HUES64 (cell line): ENCODE measurements around the gene NFKB1. TPM values are rescaled to one million over a fixed set of nuclear protein-coding genes. Genes with fewer than 3 reads are reported as not detected.

Source experiments
- H3K27ac ChIP-seq: 2 replicates; pipeline ENCODE4 v1.7.0; 2013; ENCODE audit warnings: low read depth, low read length, inconsistent platforms
- H3K27me3 ChIP-seq: 2 replicates; pipeline ENCODE4 v1.6.1; 2013; ENCODE audit warnings: mild to moderate bottlenecking, low read length; ENCODE audit not compliant: insufficient read depth
- H3K36me3 ChIP-seq: 2 replicates; pipeline ENCODE4 v1.6.1; 2013; ENCODE audit warnings: mild to moderate bottlenecking, low read length; ENCODE audit not compliant: insufficient read depth
- H3K4me1 ChIP-seq: 2 replicates; pipeline ENCODE4 v1.6.1; 2013; ENCODE audit warnings: mild to moderate bottlenecking, low read length, moderate library complexity; ENCODE audit not compliant: insufficient read depth
- H3K4me3 ChIP-seq: 2 replicates; pipeline ENCODE4 v1.5.1; 2013; ENCODE audit warnings: mild to moderate bottlenecking, low read length, moderate library complexity
- H3K9ac ChIP-seq: 2 replicates; pipeline ENCODE4 v1.6.1; 2013; ENCODE audit warnings: mild to moderate bottlenecking, low read depth, low read length
- H3K9me3 ChIP-seq: 2 replicates; pipeline ENCODE4 v1.6.1; 2013; ENCODE audit warnings: low read depth, low read length; ENCODE audit not compliant: insufficient read depth
- WGBS: fragments of 150-250, 120-280 bp; methylation state at CpG from one replicate; pipeline ENCODE4 v1.1.7; 2013; ENCODE audit warnings: missing lambda C conversion rate; 5-methylcytosine and 5-hydroxymethylcytosine counted together
- polyA plus RNA-seq, 2 experiments: library from polyadenylated mRNA; stranded (reverse); fragments of 50-300 nt; gene quantifications; one replicate each; pipeline ENCODE4 v1.2.3, GENCODE V29; 2013

NFKB1 gene, protein sequence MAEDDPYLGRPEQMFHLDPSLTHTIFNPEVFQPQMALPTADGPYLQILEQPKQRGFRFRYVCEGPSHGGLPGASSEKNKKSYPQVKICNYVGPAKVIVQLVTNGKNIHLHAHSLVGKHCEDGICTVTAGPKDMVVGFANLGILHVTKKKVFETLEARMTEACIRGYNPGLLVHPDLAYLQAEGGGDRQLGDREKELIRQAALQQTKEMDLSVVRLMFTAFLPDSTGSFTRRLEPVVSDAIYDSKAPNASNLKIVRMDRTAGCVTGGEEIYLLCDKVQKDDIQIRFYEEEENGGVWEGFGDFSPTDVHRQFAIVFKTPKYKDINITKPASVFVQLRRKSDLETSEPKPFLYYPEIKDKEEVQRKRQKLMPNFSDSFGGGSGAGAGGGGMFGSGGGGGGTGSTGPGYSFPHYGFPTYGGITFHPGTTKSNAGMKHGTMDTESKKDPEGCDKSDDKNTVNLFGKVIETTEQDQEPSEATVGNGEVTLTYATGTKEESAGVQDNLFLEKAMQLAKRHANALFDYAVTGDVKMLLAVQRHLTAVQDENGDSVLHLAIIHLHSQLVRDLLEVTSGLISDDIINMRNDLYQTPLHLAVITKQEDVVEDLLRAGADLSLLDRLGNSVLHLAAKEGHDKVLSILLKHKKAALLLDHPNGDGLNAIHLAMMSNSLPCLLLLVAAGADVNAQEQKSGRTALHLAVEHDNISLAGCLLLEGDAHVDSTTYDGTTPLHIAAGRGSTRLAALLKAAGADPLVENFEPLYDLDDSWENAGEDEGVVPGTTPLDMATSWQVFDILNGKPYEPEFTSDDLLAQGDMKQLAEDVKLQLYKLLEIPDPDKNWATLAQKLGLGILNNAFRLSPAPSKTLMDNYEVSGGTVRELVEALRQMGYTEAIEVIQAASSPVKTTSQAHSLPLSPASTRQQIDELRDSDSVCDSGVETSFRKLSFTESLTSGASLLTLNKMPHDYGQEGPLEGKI
- 3.9 TPM for polyA plus RNA-seq (2013, experiment 1 of 2)
- 5.6 TPM for polyA plus RNA-seq (2013, experiment 2 of 2)

- H3K4me1 ChIP-seq = peaks cover 6% of the 10 kb centered on the region; the same call in 1 of the 2 replicates
Measured at GRCh38 chr4:102500696-102501446, at the start of gene NFKB1. TSS of gene NFKB1 (plus strand) at chr4:102501359. CDS start at chr4:102525519, 24,160 bp downstream.

GRCh38 chr4:102452854-102453253 lies 48.3 kb upstream of the NFKB1 start:
- Histone ChIP-seq H3K4me3 (no peak overlapping the region), H3K27me3 (no peaks in the 10 kb centered on the region), H3K4me1 (no peaks in the 10 kb centered on the region), H3K9ac (no peak overlapping the region), H3K9me3 (no peaks in the 10 kb centered on the region), H3K27ac (no peak overlapping the region), H3K36me3 (no peaks in the 10 kb centered on the region)
- WGBS = 100% methylated on average over 1 of the region's 1 CpG

More at GRCh38 chr4:102500696-102501446, at the start of gene NFKB1:
- no peak within 1 kb of the TSS for H3K27ac ChIP-seq
- peaks cover 12% of the 10 kb centered on the region for H3K27me3 ChIP-seq
- WGBS = 4% methylated on average over 63 of the region's 63 CpGs
- peak within 1 kb of the TSS; percentile 72 for H3K9ac ChIP-seq
- H3K36me3 ChIP-seq = no peaks in the 10 kb centered on the region
- H3K4me3 ChIP-seq = peak within 1 kb of the TSS; percentile 83
- H3K9me3 ChIP-seq = no peaks in the 10 kb centered on the region

DNA sequence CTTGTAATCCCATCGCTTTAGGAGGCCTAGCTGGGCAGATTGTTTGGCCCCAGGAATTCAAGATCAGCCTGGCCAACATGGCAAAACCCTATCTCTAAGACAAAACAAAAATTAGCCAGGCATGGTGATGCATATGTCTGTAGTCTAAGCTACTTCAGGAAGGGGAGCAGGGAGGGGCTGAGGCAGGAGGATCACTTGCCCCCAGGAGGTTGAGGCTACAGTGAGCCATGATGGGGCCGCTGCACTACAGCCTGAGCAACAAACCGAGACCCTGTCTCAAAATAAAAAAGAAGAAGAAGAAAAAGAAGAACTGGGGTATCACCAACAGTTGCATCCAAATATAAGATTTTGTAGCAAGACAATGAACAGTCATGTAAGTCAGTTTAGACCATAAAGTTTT lies 47.3 kb upstream of the NFKB1 start:
- Histone ChIP-seq H3K9ac (no peak overlapping the region), H3K9me3 (no peaks in the 10 kb centered on the region), H3K27ac (no peak overlapping the region), H3K4me1 (no peaks in the 10 kb centered on the region), H3K27me3 (no peaks in the 10 kb centered on the region), H3K36me3 (no peaks in the 10 kb centered on the region), H3K4me3 (no peak overlapping the region)
- 94% methylated on average over 3 of the region's 3 CpGs for WGBS

- H3K4me1 ChIP-seq = no peaks in the 10 kb centered on the region
- H3K36me3 ChIP-seq = no peaks in the 10 kb centered on the region
- no CpG with 5 or more reads among the region's 1 CpG for WGBS
- no peak overlapping the region for H3K9ac ChIP-seq
- H3K27ac ChIP-seq = no peak overlapping the region
- no peak overlapping the region for H3K4me3 ChIP-seq
- no peaks in the 10 kb centered on the region for H3K9me3 ChIP-seq
- no peaks in the 10 kb centered on the region for H3K27me3 ChIP-seq
Measured at GRCh38 chr4:102454268-102454667, 46.9 kb upstream of the NFKB1 start.

DNA sequence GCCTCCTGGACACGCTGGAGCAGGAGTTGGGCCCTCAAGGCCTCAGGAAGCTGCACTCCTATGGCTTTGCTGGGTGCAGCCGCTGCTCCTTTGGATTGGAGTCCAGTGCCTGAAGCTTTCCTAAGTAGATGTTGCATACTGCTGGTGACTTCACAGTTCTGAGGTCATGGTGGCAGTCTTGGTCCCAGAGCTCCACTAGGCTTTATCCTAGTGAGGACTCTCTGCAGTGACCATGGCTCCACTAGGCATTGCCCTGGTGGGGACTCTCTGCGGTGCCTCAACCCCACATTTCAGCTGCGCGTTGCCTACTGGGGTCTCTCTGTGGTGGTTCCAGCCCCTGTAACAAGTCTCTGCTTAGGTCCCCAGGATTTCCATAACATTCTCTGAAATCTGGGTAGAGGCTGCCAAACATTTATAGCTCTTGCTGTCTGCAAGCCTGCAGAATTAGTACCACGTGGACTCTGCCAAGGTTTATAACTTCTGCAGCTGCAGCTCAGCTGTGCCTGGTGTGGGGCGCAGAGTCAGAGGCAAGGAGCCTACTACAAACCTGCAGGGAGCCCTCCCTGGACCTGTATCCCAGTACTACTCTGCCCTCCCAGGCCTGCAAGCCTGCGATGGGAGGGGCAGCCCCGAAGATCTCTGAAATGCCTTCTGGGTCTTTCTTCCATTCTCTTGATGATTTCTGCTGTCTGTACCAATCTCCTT lies 46.0 kb upstream of the NFKB1 start:
- WGBS = 88% methylated on average over 9 of the region's 9 CpGs
- Histone ChIP-seq H3K4me3 (no peak overlapping the region), H3K9ac (no peak overlapping the region), H3K27me3 (no peaks in the 10 kb centered on the region), H3K9me3 (no peaks in the 10 kb centered on the region), H3K4me1 (no peaks in the 10 kb centered on the region), H3K36me3 (no peaks in the 10 kb centered on the region), H3K27ac (no peak overlapping the region)

DNA sequence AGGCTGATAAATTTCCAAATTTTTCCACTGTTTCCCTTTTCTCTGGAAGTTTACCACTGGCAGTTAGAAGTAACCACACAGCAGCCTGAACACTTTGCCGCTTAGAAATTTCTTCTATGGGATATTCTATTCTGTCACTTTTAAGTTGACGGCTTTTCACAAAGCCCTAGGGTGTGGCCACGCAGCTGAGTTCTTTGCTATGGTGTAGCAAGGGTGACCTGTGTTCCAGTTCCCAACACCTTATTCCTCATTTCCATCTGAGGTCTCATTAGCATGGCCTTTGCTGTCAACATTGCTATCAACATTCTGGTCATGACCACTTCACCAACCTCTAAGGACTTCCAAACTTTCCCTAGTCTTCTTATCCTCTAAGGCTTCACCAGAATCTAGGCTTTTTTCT lies 45.4 kb upstream of the NFKB1 start:
- no peaks in the 10 kb centered on the region for H3K27me3 ChIP-seq
- H3K36me3 ChIP-seq = no peaks in the 10 kb centered on the region
- H3K4me3 ChIP-seq = no peak overlapping the region
- H3K9me3 ChIP-seq = no peaks in the 10 kb centered on the region
- H3K27ac ChIP-seq = no peak overlapping the region
- H3K4me1 ChIP-seq = no peaks in the 10 kb centered on the region
- WGBS = 87% methylated on average over 3 of the region's 3 CpGs
- no peak overlapping the region for H3K9ac ChIP-seq

GRCh38 chr4:102466298-102466697 lies 34.9 kb upstream of the NFKB1 start:
- Histone ChIP-seq H3K4me3 (no peak overlapping the region), H3K36me3 (no peaks in the 10 kb centered on the region), H3K9me3 (no peaks in the 10 kb centered on the region), H3K27ac (no peak overlapping the region), H3K27me3 (no peaks in the 10 kb centered on the region), H3K9ac (no peak overlapping the region), H3K4me1 (no peaks in the 10 kb centered on the region)
- 97% methylated on average over 1 of the region's 2 CpGs for WGBS

DNA sequence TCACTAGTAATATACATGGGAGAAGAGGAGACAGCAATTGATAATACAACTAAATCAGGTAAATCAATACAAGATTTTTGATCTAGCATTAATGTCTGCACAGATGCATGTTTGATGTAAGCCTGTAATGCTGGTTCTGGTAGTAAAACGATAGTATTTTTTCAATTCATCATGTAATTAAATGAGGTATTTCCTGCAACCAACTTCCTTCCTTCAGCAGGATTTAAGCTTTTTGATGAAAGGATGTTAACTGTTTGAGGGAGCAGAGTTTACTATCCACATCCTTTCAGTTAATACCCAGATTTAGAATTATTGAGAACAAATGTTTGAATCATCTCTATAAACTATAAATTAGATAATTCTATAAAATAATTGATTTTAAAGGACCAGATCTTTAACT lies 31.4 kb upstream of the NFKB1 start:
- H3K4me3 ChIP-seq = no peak overlapping the region
- no peak overlapping the region for H3K9ac ChIP-seq
- H3K4me1 ChIP-seq = peaks cover 4% of the 10 kb centered on the region; the same call in 1 of the 2 replicates
- no peaks in the 10 kb centered on the region for H3K9me3 ChIP-seq
- H3K36me3 ChIP-seq = no peaks in the 10 kb centered on the region
- no CpG with 5 or more reads among the region's 1 CpG for WGBS
- H3K27ac ChIP-seq = no peak overlapping the region
- H3K27me3 ChIP-seq = no peaks in the 10 kb centered on the region

DNA sequence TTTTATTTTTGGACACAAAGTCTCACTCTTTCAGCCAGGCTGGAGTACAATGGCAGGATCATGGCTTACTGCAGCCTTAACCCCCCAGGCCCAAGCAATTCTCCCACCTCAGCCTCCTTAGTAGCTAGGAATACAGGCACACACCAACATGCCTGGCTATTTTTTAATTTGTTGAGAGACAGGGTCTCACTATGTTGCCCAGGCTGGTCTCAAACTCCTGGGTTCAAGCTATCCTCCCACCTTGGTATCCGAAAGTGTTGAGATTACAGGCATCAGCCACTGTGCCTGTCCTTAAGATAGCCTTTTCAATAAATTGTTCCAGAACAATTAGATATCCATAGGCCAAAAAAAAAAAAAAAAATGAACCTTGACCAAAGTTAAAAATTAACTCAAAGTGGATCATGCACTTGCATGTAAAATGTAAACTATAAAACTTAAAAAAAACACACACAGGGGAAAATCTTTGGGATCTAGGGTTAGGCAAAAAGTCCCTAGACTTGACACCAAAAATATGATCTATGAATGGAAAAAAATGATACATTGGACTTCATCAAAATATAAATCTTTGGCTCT lies 28.6 kb upstream of the NFKB1 start:
- Histone ChIP-seq H3K4me3 (no peak overlapping the region), H3K4me1 (peaks cover 4% of the 10 kb centered on the region; the same call in 1 of the 2 replicates), H3K27me3 (no peaks in the 10 kb centered on the region), H3K9ac (no peak overlapping the region), H3K9me3 (no peaks in the 10 kb centered on the region), H3K36me3 (no peaks in the 10 kb centered on the region), H3K27ac (no peak overlapping the region)
- 97% methylated on average over 1 of the region's 1 CpG for WGBS

GRCh38 chr4:102473476-102473875 lies 27.7 kb upstream of the NFKB1 start:
- Histone ChIP-seq H3K27ac (no peak overlapping the region), H3K4me1 (peaks cover 4% of the 10 kb centered on the region; the same call in 1 of the 2 replicates), H3K36me3 (no peaks in the 10 kb centered on the region), H3K9ac (no peak overlapping the region), H3K4me3 (no peak overlapping the region), H3K27me3 (no peaks in the 10 kb centered on the region), H3K9me3 (no peaks in the 10 kb centered on the region)
- WGBS = 58% methylated on average over 1 of the region's 1 CpG
